HL-60 (cell line): ENCODE data around the gene ACSS3.

ENCODE experiments used
- DNase-seq, 2 experiments: peaks; one replicate each; pipeline ENCODE4 v3.0.0-alpha.2; 2010 to 2020; ENCODE audit warnings: low read depth in 1 of 2, low spot score in 1 of 2
- H3K27ac ChIP-seq: fragments of 250-450 bp; sonication (Bioruptor Pico); replicated peaks from 2 replicates; pipeline ENCODE4 v1.5.1; 2020; ENCODE audit warnings: mild to moderate bottlenecking, moderate library complexity
- H3K27me3 ChIP-seq: fragments of 250-450 bp; sonication (Bioruptor Pico); 2 replicates; pipeline ENCODE4 v1.5.1; 2021; ENCODE audit warnings: mild to moderate bottlenecking, moderate library complexity; ENCODE audit not compliant: insufficient read depth, poor library complexity, severe bottlenecking
- H3K4me3 ChIP-seq: replicated peaks from 2 replicates; pipeline ENCODE4 v1.5.1; 2011; ENCODE audit warnings: mild to moderate bottlenecking, control low read depth, low read length; ENCODE audit not compliant: insufficient read depth
- GABPA ChIP-seq: IDR thresholded peaks from 2 replicates; pipeline ENCODE4 v1.6.1; 2012; ENCODE audit warnings: low read depth
- POLR2AphosphoS5 ChIP-seq: IDR thresholded peaks from 2 replicates; pipeline ENCODE4 v1.6.1; 2012; ENCODE audit warnings: low read depth
- SPI1 ChIP-seq: IDR thresholded peaks from 2 replicates; pipeline ENCODE4 v1.6.1; 2012; ENCODE audit warnings: low read depth, mild to moderate bottlenecking, borderline replicate concordance
- TF ChIP-seq, protein P1 (sequence below): IDR thresholded peaks from one replicate; pipeline ENCODE4 v1.5.1; 2011; ENCODE audit warnings: low read length, control low read depth, inconsistent platforms; ENCODE audit not compliant: insufficient read depth
- TF ChIP-seq, protein P2 (sequence below): IDR thresholded peaks from 2 replicates; pipeline ENCODE4 v1.6.1; 2012; ENCODE audit warnings: low read depth; ENCODE audit not compliant: insufficient replicate concordance

ACSS3 gene

DNA sequence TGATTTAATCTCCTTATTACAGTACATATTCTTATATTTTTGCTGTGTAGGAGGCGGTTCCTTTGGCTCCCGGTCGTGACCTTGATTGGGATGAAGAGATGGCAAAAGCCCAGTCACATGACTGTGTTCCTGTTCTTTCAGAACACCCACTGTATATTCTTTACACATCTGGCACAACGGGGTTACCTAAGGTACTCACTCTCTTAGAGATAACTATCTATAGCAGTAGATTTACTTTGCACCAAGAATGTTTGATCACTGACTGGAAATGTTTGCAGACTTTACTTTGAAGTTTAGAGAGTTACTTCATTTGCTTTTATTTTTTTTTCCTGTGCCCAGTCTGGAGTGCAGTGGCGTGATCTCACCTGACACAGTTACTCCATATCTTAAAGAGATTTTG lies 65.2 kb downstream of the ACSS3 start:
- H3K27ac ChIP-seq: no peak overlapping the region
- H3K4me3 ChIP-seq: no peak overlapping the region
- no peak for DNase-seq
- H3K27me3 ChIP-seq: no peaks in the 10 kb centered on the region
- TF ChIP-seq POLR2AphosphoS5 (no peak), GABPA (no peak), SPI1 (no peak)
- TF ChIP-seq, protein P1, sequence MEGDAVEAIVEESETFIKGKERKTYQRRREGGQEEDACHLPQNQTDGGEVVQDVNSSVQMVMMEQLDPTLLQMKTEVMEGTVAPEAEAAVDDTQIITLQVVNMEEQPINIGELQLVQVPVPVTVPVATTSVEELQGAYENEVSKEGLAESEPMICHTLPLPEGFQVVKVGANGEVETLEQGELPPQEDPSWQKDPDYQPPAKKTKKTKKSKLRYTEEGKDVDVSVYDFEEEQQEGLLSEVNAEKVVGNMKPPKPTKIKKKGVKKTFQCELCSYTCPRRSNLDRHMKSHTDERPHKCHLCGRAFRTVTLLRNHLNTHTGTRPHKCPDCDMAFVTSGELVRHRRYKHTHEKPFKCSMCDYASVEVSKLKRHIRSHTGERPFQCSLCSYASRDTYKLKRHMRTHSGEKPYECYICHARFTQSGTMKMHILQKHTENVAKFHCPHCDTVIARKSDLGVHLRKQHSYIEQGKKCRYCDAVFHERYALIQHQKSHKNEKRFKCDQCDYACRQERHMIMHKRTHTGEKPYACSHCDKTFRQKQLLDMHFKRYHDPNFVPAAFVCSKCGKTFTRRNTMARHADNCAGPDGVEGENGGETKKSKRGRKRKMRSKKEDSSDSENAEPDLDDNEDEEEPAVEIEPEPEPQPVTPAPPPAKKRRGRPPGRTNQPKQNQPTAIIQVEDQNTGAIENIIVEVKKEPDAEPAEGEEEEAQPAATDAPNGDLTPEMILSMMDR: no peak
- TF ChIP-seq, protein P2, sequence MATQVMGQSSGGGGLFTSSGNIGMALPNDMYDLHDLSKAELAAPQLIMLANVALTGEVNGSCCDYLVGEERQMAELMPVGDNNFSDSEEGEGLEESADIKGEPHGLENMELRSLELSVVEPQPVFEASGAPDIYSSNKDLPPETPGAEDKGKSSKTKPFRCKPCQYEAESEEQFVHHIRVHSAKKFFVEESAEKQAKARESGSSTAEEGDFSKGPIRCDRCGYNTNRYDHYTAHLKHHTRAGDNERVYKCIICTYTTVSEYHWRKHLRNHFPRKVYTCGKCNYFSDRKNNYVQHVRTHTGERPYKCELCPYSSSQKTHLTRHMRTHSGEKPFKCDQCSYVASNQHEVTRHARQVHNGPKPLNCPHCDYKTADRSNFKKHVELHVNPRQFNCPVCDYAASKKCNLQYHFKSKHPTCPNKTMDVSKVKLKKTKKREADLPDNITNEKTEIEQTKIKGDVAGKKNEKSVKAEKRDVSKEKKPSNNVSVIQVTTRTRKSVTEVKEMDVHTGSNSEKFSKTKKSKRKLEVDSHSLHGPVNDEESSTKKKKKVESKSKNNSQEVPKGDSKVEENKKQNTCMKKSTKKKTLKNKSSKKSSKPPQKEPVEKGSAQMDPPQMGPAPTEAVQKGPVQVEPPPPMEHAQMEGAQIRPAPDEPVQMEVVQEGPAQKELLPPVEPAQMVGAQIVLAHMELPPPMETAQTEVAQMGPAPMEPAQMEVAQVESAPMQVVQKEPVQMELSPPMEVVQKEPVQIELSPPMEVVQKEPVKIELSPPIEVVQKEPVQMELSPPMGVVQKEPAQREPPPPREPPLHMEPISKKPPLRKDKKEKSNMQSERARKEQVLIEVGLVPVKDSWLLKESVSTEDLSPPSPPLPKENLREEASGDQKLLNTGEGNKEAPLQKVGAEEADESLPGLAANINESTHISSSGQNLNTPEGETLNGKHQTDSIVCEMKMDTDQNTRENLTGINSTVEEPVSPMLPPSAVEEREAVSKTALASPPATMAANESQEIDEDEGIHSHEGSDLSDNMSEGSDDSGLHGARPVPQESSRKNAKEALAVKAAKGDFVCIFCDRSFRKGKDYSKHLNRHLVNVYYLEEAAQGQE: no peak

DNA sequence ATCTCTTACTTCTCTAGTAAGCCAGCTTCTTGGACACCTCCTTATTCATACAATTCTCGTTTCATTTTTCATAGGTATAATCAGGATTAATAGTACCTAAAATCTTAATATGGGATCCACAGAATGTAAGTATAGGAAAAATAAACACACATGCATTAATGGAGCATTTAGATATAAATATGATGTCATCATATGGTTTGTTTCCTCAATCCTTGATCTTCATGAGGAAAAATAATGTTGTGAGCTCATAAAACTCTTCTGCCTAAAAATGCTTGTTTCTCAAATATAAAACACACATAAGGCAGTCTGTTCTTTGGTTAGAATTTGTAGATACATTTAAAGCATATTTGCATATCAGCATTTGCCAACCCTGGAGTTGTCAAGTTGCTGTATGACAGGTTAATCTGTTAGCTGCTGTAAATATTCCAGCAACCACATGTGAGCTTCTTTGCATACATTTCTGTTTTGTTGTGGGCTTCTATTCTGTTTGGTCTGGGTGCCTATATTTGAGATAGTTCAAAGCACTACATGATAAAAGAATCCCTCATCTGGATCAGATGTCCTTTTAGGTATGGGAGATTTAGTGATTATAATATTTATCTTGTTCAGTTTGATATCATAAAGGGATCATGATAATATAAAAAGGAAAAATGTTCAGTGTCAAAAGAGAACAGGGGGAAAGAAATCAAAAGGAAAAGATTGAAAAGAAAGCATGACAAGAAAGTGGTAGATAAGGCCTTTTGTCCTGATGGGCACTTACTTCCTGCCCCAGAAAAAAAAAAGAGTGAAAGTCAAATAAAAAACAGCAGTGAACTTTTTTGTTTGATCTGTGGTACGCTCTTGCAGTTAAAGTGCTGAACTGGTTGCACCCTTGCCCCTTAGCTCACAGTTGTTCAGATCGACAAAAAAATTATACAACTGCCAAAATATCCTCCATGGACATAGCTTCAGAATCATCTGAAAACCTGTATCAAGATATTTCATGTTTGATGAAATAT lies 68.6 kb downstream of the ACSS3 start:
- no peak for DNase-seq
- Histone ChIP-seq H3K27ac (no peak overlapping the region), H3K27me3 (no peaks in the 10 kb centered on the region), H3K4me3 (no peak overlapping the region)
- TF ChIP-seq SPI1 (no peak), GABPA (no peak), POLR2AphosphoS5 (no peak)
- TF ChIP-seq, protein P2: no peak
- TF ChIP-seq, protein P1: no peak

DNA sequence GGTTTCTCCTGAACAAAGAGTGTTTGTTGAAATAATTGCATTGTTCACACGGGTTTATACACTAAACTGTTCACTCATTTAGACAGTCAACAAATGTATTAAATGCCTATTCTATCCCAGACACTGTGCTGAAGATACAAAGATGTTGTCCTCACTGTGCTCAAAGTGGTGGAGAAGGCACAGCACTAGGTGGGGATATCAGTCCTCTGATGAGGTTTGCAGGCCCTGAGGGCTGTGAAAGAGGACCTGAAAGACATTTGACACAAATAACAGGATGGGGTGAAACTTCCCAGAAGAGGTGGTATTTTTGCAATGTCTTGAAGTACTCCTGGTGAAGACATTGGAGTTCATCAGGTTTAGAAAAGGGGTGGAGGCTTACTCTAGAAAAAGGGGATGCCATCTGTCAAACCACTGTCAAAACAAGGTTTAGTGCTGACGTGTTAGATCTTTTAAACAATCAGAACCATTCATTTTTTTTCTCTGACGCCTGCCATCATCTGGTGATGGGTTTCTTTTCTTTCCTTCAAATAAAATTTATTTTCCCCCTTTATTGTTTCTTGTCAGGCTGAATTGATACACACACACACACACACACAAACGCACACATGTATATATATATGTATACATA lies 69.5 kb downstream of the ACSS3 start:
- TF ChIP-seq SPI1 (no peak), POLR2AphosphoS5 (no peak), GABPA (no peak)
- TF ChIP-seq, protein P1: no peak
- TF ChIP-seq, protein P2: no peak
- H3K4me3 ChIP-seq: no peak overlapping the region
- H3K27ac ChIP-seq: no peak overlapping the region
- DNase-seq: no peak
- no peaks in the 10 kb centered on the region for H3K27me3 ChIP-seq
